OCI-LY7 (cell line): ENCODE results near the gene ZNF221. TPM values are rescaled to one million over a fixed set of nuclear protein-coding genes. Genes with fewer than 3 reads are reported as not detected.
"Not testable (repeated sequence)": the region's sequence is repeated elsewhere in the genome, so short reads cannot be mapped to it uniquely, and the experiment has no call there.

Experiments used
- BruUV-seq: library from RNA; stranded (reverse); fragments of 400-500 nt; replicated peaks from 2 replicates; lab custom pipeline; 2021; lab: Mats Ljungman, UMichigan
- CTCF ChIA-PET: fragments of 300-600 bp; sonication (Branson Sonifier 250); formaldehyde crosslinking; loops from one replicate; lab custom pipeline; 2022; ENCODE audit warnings: antibody characterized with exemption; ENCODE audit not compliant: unreplicated experiment; lab: Charles Lee
- POLR2A ChIA-PET: fragments of 300-600 bp; sonication (Branson Sonifier 250); formaldehyde crosslinking; loops from one replicate; lab custom pipeline; 2022; ENCODE audit warnings: antibody characterized with exemption; lab: Charles Lee
- DNase-seq: peaks from one replicate; pipeline ENCODE4 v3.0.0-alpha.2; 2015; ENCODE audit warnings: low spot score
- H2AFZ ChIP-seq: fragments of 200-600 bp; sonication (generic), shearing (Covaris generic); 2 replicates; pipeline ENCODE4 v1.6.1; 2014; ENCODE audit warnings: mild to moderate bottlenecking, antibody characterized with exemption, low read length, moderate library complexity
- H3K27ac ChIP-seq: fragments of 200-600 bp; sonication (generic); 2 replicates; pipeline ENCODE4 v1.5.1; 2014; ENCODE audit warnings: mixed run types, low read depth, mild to moderate bottlenecking, moderate library complexity, low read length, inconsistent platforms; ENCODE audit not compliant: poor library complexity, severe bottlenecking
- H3K36me3 ChIP-seq: fragments of 200-600 bp; sonication (generic); 2 replicates; pipeline ENCODE4 v1.6.1; 2014; ENCODE audit warnings: mild to moderate bottlenecking, antibody characterized with exemption, low read length, moderate library complexity, mixed read lengths; ENCODE audit not compliant: insufficient read depth
- H3K4me1 ChIP-seq: fragments of 200-600 bp; sonication (generic); 2 replicates; pipeline ENCODE4 v1.5.1; 2014; ENCODE audit warnings: mild to moderate bottlenecking, low read length; ENCODE audit not compliant: insufficient read depth, poor library complexity, severe bottlenecking
- H3K4me2 ChIP-seq: fragments of 200-600 bp; sonication (generic); 2 replicates; pipeline ENCODE4 v1.6.1; 2014; ENCODE audit warnings: mild to moderate bottlenecking, low read length
- H3K4me3 ChIP-seq: fragments of 200-600 bp; sonication (generic); 2 replicates; pipeline ENCODE4 v1.5.1; 2014; ENCODE audit warnings: mild to moderate bottlenecking, low read depth, low read length; ENCODE audit not compliant: poor library complexity, severe bottlenecking
- H3K79me2 ChIP-seq: fragments of 200-600 bp; sonication (generic); 2 replicates; pipeline ENCODE4 v1.6.1; 2016; ENCODE audit warnings: low read depth, mild to moderate bottlenecking, low read length, moderate library complexity, mixed read lengths; ENCODE audit not compliant: insufficient read depth
- H3K9me2 ChIP-seq: fragments of 200-600 bp; sonication (generic); 2 replicates; pipeline ENCODE4 v1.6.1; 2016; ENCODE audit warnings: mild to moderate bottlenecking, low read length, mixed read lengths; ENCODE audit not compliant: insufficient read depth
- H3K9me3 ChIP-seq: fragments of 200-600 bp; sonication (generic); 2 replicates; pipeline ENCODE4 v1.6.1; 2014; ENCODE audit warnings: mild to moderate bottlenecking, mixed run types, low read length, mixed read lengths
- H4K20me1 ChIP-seq: fragments of 200-600 bp; sonication (generic); 2 replicates; pipeline ENCODE4 v1.6.1; 2014; ENCODE audit warnings: mild to moderate bottlenecking, antibody characterized with exemption, low read length, moderate library complexity, mixed read lengths; ENCODE audit not compliant: insufficient read depth
- CTCF ChIP-seq: fragments of 200-600 bp; sonication (generic); conservative IDR thresholded peaks from 2 replicates; pipeline ENCODE4 v1.5.1; 2014; ENCODE audit warnings: mild to moderate bottlenecking, antibody characterized with exemption, low read length, moderate library complexity, mixed read lengths
- EZH2phosphoT487 ChIP-seq: fragments of 200-600 bp; sonication (generic); IDR thresholded peaks from 2 replicates; pipeline ENCODE4 v1.6.1; 2018; ENCODE audit warnings: low read depth, borderline replicate concordance, mild to moderate bottlenecking, mixed run types, antibody characterized with exemption, low read length, moderate library complexity, mixed read lengths
- intact Hi-C: fragments of 100-400 bp; cut with micrococcal nuclease; formaldehyde crosslinking; loops from one replicate; pipeline ENCODE4 v1.10.0; 2022; ENCODE audit not compliant: unreplicated experiment
- total RNA-seq, 2 experiments: library from RNA; depleted of rRNA in 1 of 2; stranded (reverse); fragments of >200 nt in 1 of 2; shearing (Covaris generic) in 1 of 2; gene quantifications; 2 replicates each; pipeline ENCODE4 v1.2.3, GENCODE V29; 2014 to 2022

Gene ZNF221
- total RNA-seq, 2 experiments from 2014 or later: 0.28 TPM; not detected in 1

- Histone ChIP-seq H3K79me2 (no peaks in the 10 kb centered on the region), H2AFZ (no peak overlapping the region), H3K4me1 (no peaks in the 10 kb centered on the region), H3K9me2 (no peaks in the 10 kb centered on the region), H3K27ac (no peak overlapping the region), H3K4me3 (no peak overlapping the region), H3K4me2 (no peak overlapping the region), H4K20me1 (no peaks in the 10 kb centered on the region), H3K36me3 (no peaks in the 10 kb centered on the region), H3K9me3 (peaks cover 10% of the 10 kb centered on the region; the same call in 1 of the 2 replicates)
- CTCF ChIA-PET: no interaction called here
- POLR2A ChIA-PET: no interaction called here
- BruUV-seq: no TSS peak
- intact Hi-C loops: no loop called here
- no peak for DNase-seq
- TF ChIP-seq EZH2phosphoT487 (no peak), CTCF (no peak)
Observed at GRCh38 chr19:43941209-43941608, 9.8 kb upstream of the ZNF221 start.

DNA sequence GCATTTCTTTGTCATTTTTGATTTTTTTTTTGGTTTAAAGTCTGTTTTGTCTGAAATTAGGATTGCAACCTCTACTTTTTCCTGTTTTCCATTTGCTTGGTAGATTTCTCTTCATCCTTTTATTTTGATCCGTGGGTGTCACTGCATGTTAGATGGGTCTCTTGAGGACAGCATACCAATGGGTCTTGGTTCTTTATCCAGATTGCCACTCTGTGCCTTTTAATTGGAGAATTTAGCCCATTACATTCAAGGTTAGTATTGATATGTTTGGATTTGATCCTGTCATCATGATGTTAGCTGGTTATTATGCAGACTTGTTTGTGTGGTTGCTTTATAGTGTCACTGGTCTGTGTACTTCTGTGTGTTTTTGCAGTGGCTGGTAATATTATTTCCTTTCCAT is 3.6 kb upstream of the ZNF221 start:
- H3K4me2 ChIP-seq, H3K9me2 ChIP-seq, H3K27ac ChIP-seq, DNase-seq, H2AFZ ChIP-seq, H4K20me1 ChIP-seq, intact Hi-C loops, POLR2A ChIA-PET, H3K79me2 ChIP-seq, H3K4me3 ChIP-seq, H3K36me3 ChIP-seq, CTCF ChIA-PET, H3K4me1 ChIP-seq, BruUV-seq: not testable (repeated sequence)
- H3K9me3 ChIP-seq: peaks cover 15% of the 10 kb centered on the region; the same call in 1 of the 2 replicates

DNA sequence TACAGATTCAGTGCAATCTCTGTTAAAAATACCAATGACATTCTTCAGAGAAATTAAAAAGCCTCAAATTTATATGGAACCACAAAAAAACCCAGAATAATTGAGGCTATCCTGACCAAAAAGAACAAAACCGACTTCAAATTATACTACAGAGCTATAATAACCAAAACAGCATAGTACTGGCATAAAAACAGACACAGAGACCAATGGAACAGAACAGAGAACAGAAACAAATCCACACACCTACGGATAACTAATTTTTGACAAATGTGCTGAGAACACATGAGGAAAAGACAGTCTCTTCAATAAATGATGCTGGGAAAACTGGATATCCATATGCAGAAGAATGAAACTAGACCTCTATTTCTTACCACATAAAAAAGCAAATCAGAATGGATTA is 1.2 kb upstream of the ZNF221 start:
- intact Hi-C loops, DNase-seq, POLR2A ChIA-PET, BruUV-seq, H3K27ac ChIP-seq, H3K36me3 ChIP-seq, CTCF ChIA-PET, H2AFZ ChIP-seq, H3K4me3 ChIP-seq, H3K9me2 ChIP-seq, H4K20me1 ChIP-seq, H3K79me2 ChIP-seq, H3K4me2 ChIP-seq, H3K4me1 ChIP-seq: not testable (repeated sequence)
- H3K9me3 ChIP-seq: peaks cover 15% of the 10 kb centered on the region; the same call in 1 of the 2 replicates

GRCh38 chr19:43956827-43957226 is 5.8 kb downstream of the ZNF221 start:
- H3K27ac ChIP-seq: no peak overlapping the region
- H3K9me2 ChIP-seq: no peaks in the 10 kb centered on the region
- CTCF ChIA-PET: no interaction called here
- H3K4me2 ChIP-seq: no peak overlapping the region
- no peak overlapping the region for H3K4me3 ChIP-seq
- H3K4me1 ChIP-seq: no peaks in the 10 kb centered on the region
- DNase-seq: peak; percentile 23
- H3K79me2 ChIP-seq: no peaks in the 10 kb centered on the region
- POLR2A ChIA-PET: no interaction called here
- H4K20me1 ChIP-seq: no peaks in the 10 kb centered on the region
- no TSS peak for BruUV-seq
- H2AFZ ChIP-seq: no peak overlapping the region
- intact Hi-C loops: no loop called here
- no peaks in the 10 kb centered on the region for H3K9me3 ChIP-seq
- no peaks in the 10 kb centered on the region for H3K36me3 ChIP-seq
- TF ChIP-seq EZH2phosphoT487 (no peak), CTCF (no peak)
